Esophagus muscularis mucosa (tissue), 4 donors: ENCODE measurements around the gene SATB1. TPM values are rescaled to one million over a fixed set of nuclear protein-coding genes. Genes with fewer than 3 reads are reported as not detected.

ENCODE experiments used
- DNase-seq: peaks from one replicate; pipeline ENCODE4 v3.0.0-alpha.2; 2017; ENCODE audit errors: extremely low spot score
- H3K27ac ChIP-seq, 4 donors: fragments of 200-600 bp; sonication (generic); replicated peaks in 1 of 4; 1 replicate in 3 of 4; 2 replicates in 1 of 4; pipeline ENCODE4 v1.5.1; 2016 to 2019; ENCODE audit warnings: mild to moderate bottlenecking in 1 of 4
- H3K27me3 ChIP-seq, 4 donors: fragments of 200-600 bp; sonication (generic); one replicate each; pipeline versions ENCODE4 v1.5.1 to v1.6.0; 2016 to 2019
- H3K36me3 ChIP-seq, 4 donors: fragments of 200-600 bp; sonication (generic); one replicate each; pipeline ENCODE4 v1.5.1; 2016 to 2019
- H3K4me1 ChIP-seq, 4 donors: fragments of 200-600 bp; sonication (generic); one replicate each; pipeline ENCODE4 v1.5.1; 2016 to 2019
- H3K4me3 ChIP-seq, 4 donors: fragments of 200-600 bp; sonication (generic); 1 replicate in 2 of 4; 2 replicates in 2 of 4; pipeline ENCODE4 v1.5.1; 2016 to 2019; ENCODE audit warnings: mild to moderate bottlenecking in 4 of 4, moderate library complexity in 1 of 4
- H3K9me3 ChIP-seq, 4 donors: fragments of 200-600 bp; sonication (generic); 1 replicate in 3 of 4; 2 replicates in 1 of 4; pipeline ENCODE4 v1.5.1; 2016 to 2019
- EP300 ChIP-seq: sonication (generic); formaldehyde crosslinking; IDR thresholded peaks from one replicate; pipeline ENCODE4 v1.6.1; 2017; ENCODE audit warnings: antibody characterized with exemption
- POLR2A ChIP-seq: fragments of 450-650 bp; IDR thresholded peaks from one replicate; pipeline ENCODE4 v1.6.1; 2017; ENCODE audit warnings: antibody characterized with exemption, moderate library complexity, mild to moderate bottlenecking, low read depth
- POLR2AphosphoS5 ChIP-seq, 2 donors: sonication (generic); formaldehyde crosslinking; IDR thresholded peaks; one replicate each; pipeline ENCODE4 v1.6.1; 2017; ENCODE audit warnings: antibody characterized with exemption in 2 of 2
- WGBS: methylation state at CpG from one replicate; pipeline ENCODE4 v1.1.5; 2018; 5-methylcytosine and 5-hydroxymethylcytosine counted together
- intact Hi-C: fragments of 100-400 bp; cut with DNase I; formaldehyde crosslinking; loops from one replicate; pipeline ENCODE4 v1.15.1; 2023
- total RNA-seq, 4 donors: library from RNA; depleted of rRNA; stranded (reverse); fragments of >200 nt; gene quantifications; one replicate each; pipeline versions ENCODE4 v1.1.0 to v1.2.1, GENCODE V29; 2016
- TF ChIP-seq, protein P1 (sequence below), 3 experiments: fragments of 200-600 bp in 2 of 3; fragments of 450-650 bp in 1 of 3; sonication (generic) in 2 of 3; IDR thresholded peaks; one replicate each; pipeline ENCODE4 v1.5.1; 2017 to 2019; ENCODE audit warnings: antibody characterized with exemption in 3 of 3, mild to moderate bottlenecking in 2 of 3, moderate library complexity in 1 of 3

Gene SATB1
- total RNA-seq, 4 donors from 2014 or later: 38.1 to 87.4 (median 57.1) TPM

DNA sequence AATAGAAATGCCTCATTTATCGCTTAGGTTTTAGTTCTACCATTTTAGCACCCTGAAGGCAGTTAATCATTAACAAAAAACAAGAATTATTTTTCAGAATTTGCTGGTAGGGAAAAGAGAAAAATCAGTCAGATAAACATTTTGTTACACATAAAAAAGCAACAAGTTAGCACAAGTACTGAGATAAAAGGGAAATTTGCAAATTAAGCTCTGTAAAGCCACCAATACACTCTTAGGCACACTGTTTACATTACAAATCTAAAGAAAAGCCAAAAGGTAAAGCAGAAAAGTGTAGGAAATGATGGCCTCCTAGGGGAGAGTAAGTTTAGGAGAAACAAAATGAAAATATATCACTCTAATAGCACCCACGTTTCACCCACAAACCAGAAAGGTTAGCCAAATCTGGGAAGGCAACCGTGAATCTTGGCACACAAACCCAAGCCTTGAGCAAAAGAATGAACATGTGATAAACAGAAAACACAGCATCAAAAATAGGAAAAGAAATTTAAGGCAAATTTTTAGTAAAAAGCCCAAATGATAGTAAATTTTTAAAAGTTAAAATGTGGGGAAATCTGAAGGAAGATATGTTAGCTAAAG is 1.6 kb upstream of the SATB1 start:
- H3K27ac ChIP-seq: no peak overlapping the region
- TF ChIP-seq, protein P1, sequence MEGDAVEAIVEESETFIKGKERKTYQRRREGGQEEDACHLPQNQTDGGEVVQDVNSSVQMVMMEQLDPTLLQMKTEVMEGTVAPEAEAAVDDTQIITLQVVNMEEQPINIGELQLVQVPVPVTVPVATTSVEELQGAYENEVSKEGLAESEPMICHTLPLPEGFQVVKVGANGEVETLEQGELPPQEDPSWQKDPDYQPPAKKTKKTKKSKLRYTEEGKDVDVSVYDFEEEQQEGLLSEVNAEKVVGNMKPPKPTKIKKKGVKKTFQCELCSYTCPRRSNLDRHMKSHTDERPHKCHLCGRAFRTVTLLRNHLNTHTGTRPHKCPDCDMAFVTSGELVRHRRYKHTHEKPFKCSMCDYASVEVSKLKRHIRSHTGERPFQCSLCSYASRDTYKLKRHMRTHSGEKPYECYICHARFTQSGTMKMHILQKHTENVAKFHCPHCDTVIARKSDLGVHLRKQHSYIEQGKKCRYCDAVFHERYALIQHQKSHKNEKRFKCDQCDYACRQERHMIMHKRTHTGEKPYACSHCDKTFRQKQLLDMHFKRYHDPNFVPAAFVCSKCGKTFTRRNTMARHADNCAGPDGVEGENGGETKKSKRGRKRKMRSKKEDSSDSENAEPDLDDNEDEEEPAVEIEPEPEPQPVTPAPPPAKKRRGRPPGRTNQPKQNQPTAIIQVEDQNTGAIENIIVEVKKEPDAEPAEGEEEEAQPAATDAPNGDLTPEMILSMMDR (IDR thresholded peaks at IDR 0.05): no peak
- TF ChIP-seq POLR2AphosphoS5 (IDR thresholded peaks at IDR 0.05) (no peak), POLR2A (no peak), EP300 (no peak)
- no peak overlapping the region for H3K4me3 ChIP-seq
- 48% methylated on average over 3 of the region's 3 CpGs for WGBS
- H3K27me3 ChIP-seq: no peaks in the 10 kb centered on the region
- no peak for DNase-seq
- intact Hi-C loops: no loop called here
- H3K9me3 ChIP-seq: no peaks in the 10 kb centered on the region
- H3K36me3 ChIP-seq: no peaks in the 10 kb centered on the region
- peaks cover 0 to 26% (median 24%) of the 10 kb centered on the region in 4 donors for H3K4me1 ChIP-seq

DNA sequence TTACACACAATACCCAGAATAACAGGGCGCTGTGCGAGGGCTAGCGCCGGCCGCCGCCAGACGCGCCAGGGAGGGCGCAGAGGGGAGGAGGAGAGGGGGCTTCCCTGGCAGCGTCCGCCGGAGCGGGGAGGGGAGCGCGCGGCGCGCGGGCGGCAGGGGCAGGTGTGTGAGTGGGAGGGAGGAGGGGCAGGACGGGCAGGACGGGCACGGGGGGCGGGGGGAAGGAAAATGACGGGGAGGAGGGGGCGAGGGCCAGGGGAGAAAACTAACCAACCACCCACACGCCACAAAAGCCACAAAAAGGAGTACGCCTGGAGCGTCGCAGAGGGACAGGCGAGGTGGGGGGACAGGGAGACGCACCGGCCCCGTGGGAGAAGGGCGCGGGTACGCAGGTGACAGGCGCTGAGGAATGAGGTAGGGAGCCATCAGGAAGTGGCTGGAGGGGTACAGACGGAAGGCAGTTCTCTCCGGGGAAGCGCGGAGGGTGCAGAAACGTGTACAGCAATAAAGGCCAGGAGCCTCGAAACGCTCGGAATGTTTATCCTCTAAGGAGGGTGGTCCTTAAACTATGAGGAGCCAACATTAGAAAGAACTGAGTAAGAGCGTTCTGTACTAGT is 610 bp upstream of the SATB1 start:
- H3K27me3 ChIP-seq: no peaks in the 10 kb centered on the region
- no peak for TF ChIP-seq POLR2A
- TF ChIP-seq, protein P1 (IDR thresholded peaks at IDR 0.05): no peak
- TF ChIP-seq EP300: no peak
- no peak for TF ChIP-seq POLR2AphosphoS5 (IDR thresholded peaks at IDR 0.05)
- H3K27ac ChIP-seq: peak overlapping the region; percentile 87 to 94 (median 90)
- WGBS: 3% methylated on average over 41 of the region's 47 CpGs
- peaks cover 0 to 26% (median 24%) of the 10 kb centered on the region in 4 donors for H3K4me1 ChIP-seq
- peaks cover 0 to under 1% (median 0%) of the 10 kb centered on the region in 4 donors for H3K36me3 ChIP-seq
- no peak for DNase-seq
- peak overlapping the region; percentile 86 to 94 (median 90) for H3K4me3 ChIP-seq
- H3K9me3 ChIP-seq: no peaks in the 10 kb centered on the region
- intact Hi-C loops: no loop called here

DNA sequence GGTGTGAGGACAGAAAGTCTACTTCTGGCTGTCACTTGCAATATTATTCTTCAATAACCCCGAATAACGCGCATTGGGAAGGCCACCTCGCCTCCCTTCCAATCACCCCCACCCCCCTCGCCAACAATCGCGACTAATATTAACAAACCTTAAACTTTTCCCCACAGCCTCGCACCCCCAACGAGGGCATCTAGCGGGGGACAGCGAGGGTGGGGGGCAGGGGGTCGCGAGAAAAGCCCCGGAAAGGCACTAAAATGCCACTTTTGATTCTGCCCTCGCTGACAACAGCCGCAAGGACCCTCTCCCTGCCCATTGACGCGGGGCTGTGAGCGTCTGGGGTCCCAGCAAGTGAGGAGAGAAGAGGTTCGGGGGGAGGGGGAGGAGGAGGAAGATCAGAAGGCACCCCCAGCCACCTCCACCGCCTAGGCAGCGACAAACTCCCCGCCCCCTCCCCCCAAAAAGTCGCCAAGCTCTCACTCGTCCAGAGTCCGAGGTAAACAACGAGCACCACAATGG is 868 bp downstream of the SATB1 start:
- no peaks in the 10 kb centered on the region for H3K9me3 ChIP-seq
- peak overlapping the region; percentile 87 to 94 (median 90) for H3K27ac ChIP-seq
- no peak for DNase-seq
- intact Hi-C loops: no loop called here
- WGBS: 0% methylated on average over 19 of the region's 27 CpGs
- peaks cover 0 to 34% (median 33%) of the 10 kb centered on the region in 4 donors for H3K4me1 ChIP-seq
- peak overlapping the region; percentile 86 to 94 (median 90) for H3K4me3 ChIP-seq
- H3K27me3 ChIP-seq: no peaks in the 10 kb centered on the region
- H3K36me3 ChIP-seq: peaks cover 0 to 5% (median 2%) of the 10 kb centered on the region in 4 donors
- TF ChIP-seq POLR2A: no peak
- TF ChIP-seq POLR2AphosphoS5 (IDR thresholded peaks at IDR 0.05): no peak
- no peak for TF ChIP-seq EP300

DNA sequence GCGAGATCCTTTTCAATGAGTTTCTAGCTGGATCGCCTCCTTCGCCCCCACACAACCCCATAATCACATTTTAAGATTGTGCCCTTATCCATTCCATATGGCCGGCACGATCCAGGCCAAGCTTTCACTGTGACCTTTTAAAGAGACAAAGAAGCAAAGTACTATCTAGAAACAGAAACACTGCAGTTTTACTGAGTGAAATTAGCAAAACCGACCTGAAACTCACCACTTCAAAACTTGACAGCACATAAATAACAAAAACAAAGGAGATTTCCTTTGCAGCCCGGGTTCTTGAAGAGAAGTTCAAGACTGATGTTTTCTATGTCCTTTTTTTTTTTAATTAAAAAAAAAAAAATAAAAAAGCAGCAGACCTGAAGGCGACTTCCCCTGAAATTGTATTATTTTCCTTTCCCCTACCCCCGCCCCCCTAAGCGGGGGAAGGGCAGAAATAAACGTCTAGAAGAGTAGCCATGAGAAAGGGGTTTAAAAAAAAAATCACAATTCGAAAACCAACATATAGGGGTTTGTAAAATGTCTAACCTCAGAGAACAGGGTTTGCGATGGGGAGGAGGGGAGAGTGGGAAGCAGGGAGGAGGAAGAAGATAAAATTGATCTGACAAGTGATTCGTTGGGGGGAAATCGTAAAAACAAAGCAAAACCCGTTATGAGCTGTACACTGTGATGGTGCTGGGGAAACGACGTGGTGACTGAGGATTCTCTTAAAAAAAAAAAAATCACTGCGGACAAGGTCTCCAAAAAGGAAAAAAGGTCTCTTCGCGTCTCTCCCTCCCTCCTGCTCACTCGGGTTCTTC is 1.5 kb downstream of the SATB1 start:
- intact Hi-C loops: loop anchor here (2.0 kb wide), 1 partner anchor 21 kb away; no protein-coding TSS in a partner anchor

More for the DNA sequence above, 1.5 kb downstream of the SATB1 start:
- TF ChIP-seq, protein P1 (IDR thresholded peaks at IDR 0.05): no peak
- no peak for TF ChIP-seq POLR2A
- peak in 1 of 2 donors; percentile 23 for TF ChIP-seq POLR2AphosphoS5 (IDR thresholded peaks at IDR 0.05)
- TF ChIP-seq EP300: no peak
- Histone ChIP-seq H3K4me1 (peaks cover 5 to 41% (median 40%) of the 10 kb centered on the region in 4 donors), H3K27ac (peak overlapping the region; percentile 87 to 94 (median 90)), H3K36me3 (peaks cover 0 to 10% (median 2%) of the 10 kb centered on the region in 4 donors), H3K27me3 (no peaks in the 10 kb centered on the region), H3K9me3 (no peaks in the 10 kb centered on the region), H3K4me3 (peak overlapping the region; percentile 86 to 94 (median 90))
- 4% methylated on average over 22 of the region's 22 CpGs for WGBS
- DNase-seq: no peak
